Activated CD4-positive, alpha-beta T cell treated with anti-CD3 and anti-CD28 coated beads for 36 hours (primary cell): ENCODE results near the gene YAE1. TPM values are rescaled to one million over a fixed set of nuclear protein-coding genes. Genes with fewer than 3 reads are reported as not detected.

Source experiments
- ATAC-seq: fragments of 200-7000 bp; cut with Tn5 transposase; one replicate; pipeline ENCODE4 v1.10.0; 2021; ENCODE audit warnings: mild to moderate bottlenecking, moderate library complexity
- CTCF ChIA-PET: fragments of 350-600 bp; sonication (Branson Sonifier 250); formaldehyde crosslinking; loops from one replicate; lab custom pipeline; 2021; ENCODE audit warnings: antibody characterized with exemption; lab: Charles Lee
- POLR2A ChIA-PET: fragments of 350-600 bp; sonication (Branson Sonifier 250); formaldehyde crosslinking; loops from one replicate; lab custom pipeline; 2021; ENCODE audit warnings: antibody characterized with exemption, inconsistent platforms; lab: Charles Lee
- DNase-seq: peaks from one replicate; pipeline ENCODE4 v3.0.0-alpha.2; 2020
- H3K27ac Mint-ChIP-seq: one replicate; pipeline ENCODE4 v1.8.0; 2021; ENCODE audit warnings: mixed read lengths
- H3K27me3 Mint-ChIP-seq: one replicate; pipeline ENCODE4 v1.8.0; 2021; ENCODE audit warnings: mixed read lengths
- H3K36me3 Mint-ChIP-seq: one replicate; pipeline ENCODE4 v1.8.0; 2021; ENCODE audit warnings: low read depth, mixed read lengths
- H3K4me1 Mint-ChIP-seq: one replicate; pipeline ENCODE4 v1.8.0; 2021; ENCODE audit warnings: mixed read lengths
- H3K4me3 Mint-ChIP-seq: one replicate; pipeline ENCODE4 v1.8.0; 2021; ENCODE audit warnings: mild to moderate bottlenecking, moderate library complexity, mixed read lengths
- H3K9me3 Mint-ChIP-seq: one replicate; pipeline ENCODE4 v1.8.0; 2021; ENCODE audit warnings: low read depth, mixed read lengths
- intact Hi-C, 2 experiments: fragments of 100-400 bp; cut with DNase I in 1 of 2; cut with micrococcal nuclease in 1 of 2; formaldehyde crosslinking; loops; one replicate each; pipeline versions ENCODE4 v1.14.2 to v1.15.1; 2022 to 2024; cut with DNase I, micrococcal nuclease
- total RNA-seq, 2 experiments: library from RNA; stranded (reverse); gene quantifications; one replicate each; pipeline ENCODE4 v1.2.3, GENCODE V29; 2021

The YAE1 gene
- total RNA-seq, 2 experiments from 2014 or later, result 9.8 to 13.5 TPM

GRCh38 chr7:39618868-39619267, 52.7 kb downstream of the YAE1 start:
- H3K9me3 Mint-ChIP-seq, result no peaks in the 10 kb centered on the region
- no peak for DNase-seq
- intact Hi-C loops, result no loop called here
- H3K4me1 Mint-ChIP-seq, result peaks cover 10% of the 10 kb centered on the region
- H3K27me3 Mint-ChIP-seq, result peaks cover 2% of the 10 kb centered on the region
- H3K4me3 Mint-ChIP-seq, result no peak overlapping the region
- ChIA-PET CTCF (interaction anchor here (0.9 kb wide), 1 partner anchor 8 kb away, joined by 3 read pairs; no protein-coding TSS in a partner anchor), POLR2A (no interaction called here)
- no peak overlapping the region for H3K27ac Mint-ChIP-seq
- H3K36me3 Mint-ChIP-seq, result peaks cover 3% of the 10 kb centered on the region
- no peak for ATAC-seq

DNA sequence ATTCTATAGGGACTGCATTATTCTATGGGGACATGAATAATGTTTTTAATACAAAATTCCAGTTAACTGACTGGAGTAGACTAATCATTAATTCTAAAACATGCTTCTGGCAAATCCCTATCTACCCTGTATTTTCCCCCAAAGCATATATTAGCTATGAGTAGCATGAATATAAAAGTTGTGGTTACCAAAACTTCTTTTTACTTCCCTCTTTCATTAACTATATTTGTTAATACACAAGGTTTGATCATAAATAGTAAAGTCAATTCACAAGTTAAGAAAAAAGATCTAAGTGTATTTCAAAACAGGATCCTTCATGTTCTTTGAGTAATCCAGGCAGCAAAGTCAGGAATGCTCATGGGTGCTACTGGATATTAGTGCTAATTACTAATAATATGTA, 54.3 kb downstream of the YAE1 start:
- Mint-ChIP-seq H3K27ac (no peak overlapping the region), H3K36me3 (peaks cover 3% of the 10 kb centered on the region), H3K9me3 (no peaks in the 10 kb centered on the region), H3K27me3 (no peaks in the 10 kb centered on the region), H3K4me3 (no peak overlapping the region), H3K4me1 (peaks cover 22% of the 10 kb centered on the region)
- intact Hi-C loops, result no loop called here
- DNase-seq (no peak), ATAC-seq (no peak)
- CTCF ChIA-PET, result interaction anchor here (0.9 to 5.5 kb wide), 7 partner anchors 11 to 66 kb away, joined by 3 to 56 read pairs (median 3); no protein-coding TSS in a partner anchor
- POLR2A ChIA-PET, result no interaction called here

GRCh38 chr7:39621261-39621660, 55.1 kb downstream of the YAE1 start:
- Mint-ChIP-seq H3K9me3 (no peaks in the 10 kb centered on the region), H3K27me3 (no peaks in the 10 kb centered on the region), H3K4me3 (no peak overlapping the region), H3K36me3 (peaks cover 3% of the 10 kb centered on the region), H3K27ac (no peak overlapping the region), H3K4me1 (peaks cover 28% of the 10 kb centered on the region)
- ATAC-seq, result no peak
- intact Hi-C loops, result no loop called here
- POLR2A ChIA-PET, result interaction anchor here (0.7 kb wide), 1 partner anchor 1251 kb away, joined by 7 read pairs; no protein-coding TSS in a partner anchor
- CTCF ChIA-PET, result interaction anchor here (0.7 to 5.5 kb wide), 9 partner anchors 11 to 536 kb away, joined by 3 to 56 read pairs (median 3); no protein-coding TSS in a partner anchor
- no peak for DNase-seq

GRCh38 chr7:39621784-39622411, 55.7 kb downstream of the YAE1 start:
- POLR2A ChIA-PET, result interaction anchor here (1.3 kb wide), 1 partner anchor 111 kb away, joined by 4 read pairs; no protein-coding TSS in a partner anchor
- peaks cover 3% of the 10 kb centered on the region for H3K36me3 Mint-ChIP-seq
- H3K27ac Mint-ChIP-seq, result peak overlapping the region; percentile 91
- DNase-seq, result no peak
- H3K4me3 Mint-ChIP-seq, result peak overlapping the region; percentile 87
- no peaks in the 10 kb centered on the region for H3K27me3 Mint-ChIP-seq
- H3K4me1 Mint-ChIP-seq, result peaks cover 34% of the 10 kb centered on the region
- CTCF ChIA-PET, result interaction anchor here (0.6 to 5.5 kb wide), 10 partner anchors 10 to 81 kb away, joined by 3 to 56 read pairs (median 4); no protein-coding TSS in a partner anchor
- intact Hi-C loops, result loop anchor here in 1 of 2 experiments (2.0 kb wide), 4 partner anchors 41 to 513 kb away; partner anchors contain the start of genes MPLKIP and SUGCT
- H3K9me3 Mint-ChIP-seq, result no peaks in the 10 kb centered on the region
- no peak for ATAC-seq

Other genes with a start within 250 kb of the YAE1 start
- gene RALA, start 57.2 kb downstream of the YAE1 start, total RNA-seq, result 10 to 100 TPM; 30.7 to 33.7 TPM